Esophagus squamous epithelium (tissue), 4 donors: ENCODE results near the gene TMED1.

Experiments
- CTCF ChIP-seq, 6 experiments: fragments of 450-650 bp in 4 of 6; fragments of 200-600 bp in 2 of 6; sonication (generic) in 2 of 6; IDR thresholded peaks; one replicate each; pipeline ENCODE4 v1.5.1; 2016 to 2019; ENCODE audit warnings: antibody characterized with exemption in 6 of 6, mild to moderate bottlenecking in 4 of 6, moderate library complexity in 4 of 6
- POLR2A ChIP-seq, 4 donors: fragments of 450-650 bp; IDR thresholded peaks; one replicate each; pipeline ENCODE4 v1.6.1; 2017; ENCODE audit warnings: antibody characterized with exemption in 4 of 4, mild to moderate bottlenecking in 4 of 4, moderate library complexity in 3 of 4

DNA sequence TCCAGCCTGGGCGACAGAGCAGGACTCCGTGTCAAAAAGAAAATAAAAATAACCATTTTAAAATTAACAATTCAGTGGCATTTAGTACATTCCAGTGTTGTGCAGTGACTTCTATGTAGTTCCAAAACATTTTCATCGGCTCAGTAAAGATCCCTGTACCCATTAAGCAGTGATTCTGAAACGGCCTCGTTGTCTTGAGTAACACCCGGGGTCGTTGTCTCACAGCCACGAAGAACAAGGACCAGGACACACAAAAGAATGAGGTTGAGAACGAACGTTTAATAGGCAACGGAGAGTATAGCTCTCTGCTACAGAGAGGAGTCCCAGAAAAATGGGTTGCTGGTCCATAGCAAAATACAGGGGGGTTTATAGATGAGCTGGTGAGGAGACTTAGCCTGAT lies 2.4 kb upstream of the TMED1 start:
- TF ChIP-seq CTCF (IDR thresholded peaks at IDR 0.05) (no peak), POLR2A (IDR thresholded peaks at IDR 0.05) (no peak)
